BLaER1 (cell line): Measurements from ENCODE around the gene KRTAP11-1.

Source experiments
- H3K27ac ChIP-seq: shearing (Covaris generic); formaldehyde crosslinking; 2 replicates; pipeline ENCODE4 v1.8.1; 2022
- H3K27me3 ChIP-seq: shearing (Covaris generic); formaldehyde crosslinking; 2 replicates; pipeline ENCODE4 v1.8.1; 2022
- H3K36me3 ChIP-seq: shearing (Covaris generic); formaldehyde crosslinking; 2 replicates; pipeline ENCODE4 v1.8.1; 2022
- H3K4me1 ChIP-seq: shearing (Covaris generic); formaldehyde crosslinking; 2 replicates; pipeline ENCODE4 v1.8.1; 2022
- H3K4me2 ChIP-seq: shearing (Covaris generic); formaldehyde crosslinking; 2 replicates; pipeline ENCODE4 v1.8.1; 2022
- H3K4me3 ChIP-seq: shearing (Covaris generic); formaldehyde crosslinking; 2 replicates; pipeline ENCODE4 v1.8.1; 2022
- H3K9ac ChIP-seq: shearing (Covaris generic); formaldehyde crosslinking; 2 replicates; pipeline ENCODE4 v1.8.1; 2022
- H3K9me3 ChIP-seq: shearing (Covaris generic); formaldehyde crosslinking; 2 replicates; pipeline ENCODE4 v1.8.1; 2022
- H4K20me1 ChIP-seq: shearing (Covaris generic); formaldehyde crosslinking; 2 replicates; pipeline ENCODE4 v1.8.1; 2022
- Cebpa-rat ChIP-seq: shearing (Covaris generic); IDR thresholded peaks from 2 replicates; pipeline ENCODE4 v1.8.1; 2022

The KRTAP11-1 gene

GRCh38 chr21:30881480-30881879, at the start of gene KRTAP11-1:
TSS of gene KRTAP11-1 (minus strand) at chr21:30881580. CDS start at chr21:30881524, 56 bp downstream.
- Histone ChIP-seq H3K27ac (no peak within 1 kb of the TSS), H3K9me3 (no peaks in the 10 kb centered on the region), H3K9ac (no peak within 1 kb of the TSS), H3K4me3 (no peak within 1 kb of the TSS), H3K27me3 (no peaks in the 10 kb centered on the region), H3K4me2 (no peak within 1 kb of the TSS), H4K20me1 (no peaks in the 10 kb centered on the region), H3K36me3 (no peaks in the 10 kb centered on the region), H3K4me1 (peaks cover 17% of the 10 kb centered on the region)
- no peak for TF ChIP-seq Cebpa-rat

- no peaks in the 10 kb centered on the region for H3K4me1 ChIP-seq
- H3K9ac ChIP-seq, result no peak overlapping the region
- TF ChIP-seq Cebpa-rat, result no peak
- H3K27ac ChIP-seq, result no peak overlapping the region
- no peak overlapping the region for H3K4me3 ChIP-seq
- peaks cover 23% of the 10 kb centered on the region for H3K9me3 ChIP-seq
- H3K27me3 ChIP-seq, result no peaks in the 10 kb centered on the region
- no peak overlapping the region for H3K4me2 ChIP-seq
- H3K36me3 ChIP-seq, result no peaks in the 10 kb centered on the region
- no peaks in the 10 kb centered on the region for H4K20me1 ChIP-seq
These were observed 42.8 kb upstream of the KRTAP11-1 start for GRCh38 chr21:30924146-30924700.

- Histone ChIP-seq H3K36me3 (no peaks in the 10 kb centered on the region), H3K27me3 (no peaks in the 10 kb centered on the region), H3K4me2 (no peak overlapping the region), H3K4me1 (no peaks in the 10 kb centered on the region), H3K9ac (no peak overlapping the region), H4K20me1 (no peaks in the 10 kb centered on the region), H3K9me3 (peaks cover 7% of the 10 kb centered on the region), H3K4me3 (no peak overlapping the region), H3K27ac (no peak overlapping the region)
- TF ChIP-seq Cebpa-rat, result no peak
These were observed 39.7 kb upstream of the KRTAP11-1 start for GRCh38 chr21:30921129-30921528.

- no peaks in the 10 kb centered on the region for H3K27me3 ChIP-seq
- no peaks in the 10 kb centered on the region for H4K20me1 ChIP-seq
- no peak overlapping the region for H3K9ac ChIP-seq
- no peak overlapping the region for H3K27ac ChIP-seq
- H3K4me2 ChIP-seq, result no peak overlapping the region
- no peak overlapping the region for H3K4me3 ChIP-seq
- TF ChIP-seq Cebpa-rat, result no peak
- no peaks in the 10 kb centered on the region for H3K4me1 ChIP-seq
- H3K9me3 ChIP-seq, result no peaks in the 10 kb centered on the region
- no peaks in the 10 kb centered on the region for H3K36me3 ChIP-seq
These were observed 36.2 kb upstream of the KRTAP11-1 start for GRCh38 chr21:30917557-30917956.

- Histone ChIP-seq H4K20me1 (no peaks in the 10 kb centered on the region), H3K4me1 (no peaks in the 10 kb centered on the region), H3K9ac (no peak overlapping the region), H3K36me3 (no peaks in the 10 kb centered on the region), H3K4me3 (no peak overlapping the region), H3K27me3 (no peaks in the 10 kb centered on the region), H3K4me2 (no peak overlapping the region), H3K27ac (no peak overlapping the region), H3K9me3 (no peaks in the 10 kb centered on the region)
- no peak for TF ChIP-seq Cebpa-rat
These were observed 19.5 kb upstream of the KRTAP11-1 start for GRCh38 chr21:30900881-30901280.

- no peak overlapping the region for H3K4me2 ChIP-seq
- no peak for TF ChIP-seq Cebpa-rat
These were observed 1.7 kb upstream of the KRTAP11-1 start for GRCh38 chr21:30882866-30883597.

GRCh38 chr21:30880914-30881313, 466 bp downstream of the KRTAP11-1 start:
- peaks cover 11% of the 10 kb centered on the region for H3K4me1 ChIP-seq
- H3K9ac ChIP-seq, result no peak overlapping the region
- no peaks in the 10 kb centered on the region for H3K36me3 ChIP-seq
- no peak overlapping the region for H3K27ac ChIP-seq
- no peaks in the 10 kb centered on the region for H4K20me1 ChIP-seq
- no peak overlapping the region for H3K4me3 ChIP-seq
- no peak for TF ChIP-seq Cebpa-rat
- no peaks in the 10 kb centered on the region for H3K27me3 ChIP-seq
- H3K4me2 ChIP-seq, result no peak overlapping the region
- no peaks in the 10 kb centered on the region for H3K9me3 ChIP-seq

More at GRCh38 chr21:30882866-30883597, 1.7 kb upstream of the KRTAP11-1 start:
- Histone ChIP-seq H3K4me1 (peaks cover 17% of the 10 kb centered on the region), H3K4me3 (no peak overlapping the region), H3K36me3 (no peaks in the 10 kb centered on the region), H3K9me3 (no peaks in the 10 kb centered on the region; the same call in 1 of the 2 replicates), H3K27ac (no peak overlapping the region), H4K20me1 (no peaks in the 10 kb centered on the region), H3K9ac (no peak overlapping the region), H3K27me3 (no peaks in the 10 kb centered on the region)

- Histone ChIP-seq H4K20me1 (no peaks in the 10 kb centered on the region), H3K4me1 (no peaks in the 10 kb centered on the region), H3K27me3 (no peaks in the 10 kb centered on the region), H3K9ac (no peak overlapping the region), H3K36me3 (no peaks in the 10 kb centered on the region), H3K4me3 (no peak overlapping the region), H3K27ac (no peak overlapping the region), H3K9me3 (no peaks in the 10 kb centered on the region), H3K4me2 (no peak overlapping the region)
- TF ChIP-seq Cebpa-rat, result no peak
These were observed 6.9 kb downstream of the KRTAP11-1 start for GRCh38 chr21:30874526-30874925.

GRCh38 chr21:30847627-30848500, 33.5 kb downstream of the KRTAP11-1 start:
- TF ChIP-seq Cebpa-rat, result no peak
- no peaks in the 10 kb centered on the region for H4K20me1 ChIP-seq
- H3K9ac ChIP-seq, result no peak overlapping the region
- H3K4me1 ChIP-seq, result no peaks in the 10 kb centered on the region
- H3K9me3 ChIP-seq, result no peaks in the 10 kb centered on the region
- H3K36me3 ChIP-seq, result no peaks in the 10 kb centered on the region
- H3K4me2 ChIP-seq, result no peak overlapping the region
- H3K27me3 ChIP-seq, result no peaks in the 10 kb centered on the region
- H3K27ac ChIP-seq, result no peak overlapping the region
- H3K4me3 ChIP-seq, result no peak overlapping the region

- Histone ChIP-seq H3K27ac (no peak overlapping the region), H3K4me1 (no peaks in the 10 kb centered on the region), H3K4me2 (no peak overlapping the region), H3K36me3 (no peaks in the 10 kb centered on the region), H3K4me3 (no peak overlapping the region), H4K20me1 (no peaks in the 10 kb centered on the region), H3K9me3 (no peaks in the 10 kb centered on the region), H3K9ac (no peak overlapping the region), H3K27me3 (no peaks in the 10 kb centered on the region)
- no peak for TF ChIP-seq Cebpa-rat
These were observed 38.4 kb downstream of the KRTAP11-1 start for GRCh38 chr21:30842990-30843389.
